ENCODE measurements around the gene FKRP.
A peak's percentile ranks its signal among the peaks of the same experiment; 100 is the strongest.
"Not testable (repeated sequence)": the region's sequence is repeated elsewhere in the genome, so short reads cannot be mapped to it uniquely, and the experiment has no call there.

FKRP gene

DNA sequence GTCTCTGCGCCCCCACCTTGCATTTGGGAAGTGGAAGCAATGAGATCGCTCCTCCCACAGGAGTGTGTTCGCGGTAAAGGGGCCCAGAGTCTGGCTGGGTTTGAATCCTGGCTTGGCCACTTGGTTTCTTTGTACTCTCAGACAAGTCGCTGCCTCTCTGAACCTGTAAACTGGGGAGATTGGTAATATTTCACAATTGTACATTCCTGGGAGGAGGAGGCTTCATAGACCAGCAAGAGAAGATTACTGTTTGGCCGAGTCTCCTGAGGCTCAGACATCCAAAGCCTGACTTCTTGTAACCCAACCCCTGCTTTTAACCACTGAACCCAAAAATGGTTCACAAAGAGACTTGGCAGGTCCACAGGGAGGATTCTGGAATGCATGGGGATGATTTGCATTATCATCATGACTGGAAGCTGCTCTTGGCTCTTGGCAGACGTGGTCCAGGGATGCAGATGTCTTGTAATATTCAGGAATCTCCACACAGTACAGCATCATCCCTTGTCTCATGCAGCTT, 14.0 kb downstream of the FKRP start:
- DNase-seq: no peak

DNA sequence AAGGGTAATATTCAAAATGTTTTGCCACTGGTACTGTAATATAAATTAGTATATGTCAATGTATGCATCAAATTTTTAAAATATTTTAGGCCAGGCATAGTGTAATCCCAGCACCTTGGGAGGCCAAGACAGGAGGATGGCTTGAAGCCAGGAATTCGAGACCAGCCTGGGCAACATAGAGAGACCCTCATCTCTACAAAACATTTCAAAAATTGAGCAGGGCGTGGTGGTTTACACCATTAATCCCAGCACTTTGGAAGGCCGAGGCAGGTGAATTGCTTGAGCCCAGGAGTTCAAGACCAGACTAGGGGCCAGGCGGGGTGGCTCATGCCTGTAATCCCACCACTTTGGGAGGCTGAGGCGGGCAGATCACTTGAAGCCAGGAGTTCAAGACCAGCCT, 14.5 kb downstream of the FKRP start:
- DNase-seq: no peak

DNA sequence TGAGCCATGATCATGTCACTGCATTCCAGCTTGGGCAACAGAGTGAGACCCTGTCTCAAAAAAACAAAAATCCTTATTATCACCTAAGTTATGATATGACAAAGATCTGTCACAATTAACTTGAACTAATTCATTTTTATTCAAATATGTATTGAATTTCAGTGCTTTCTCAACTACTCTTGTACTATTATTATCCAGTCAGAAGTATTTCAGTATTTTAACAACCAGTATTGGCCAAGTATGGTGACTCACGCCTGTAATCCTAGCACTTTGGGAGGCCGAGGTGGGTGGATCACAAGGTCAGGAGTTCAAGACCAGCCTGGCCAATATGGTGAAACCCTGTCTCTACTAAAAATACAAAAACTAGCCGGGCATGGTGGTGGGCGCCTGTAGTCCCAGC, 15.0 kb downstream of the FKRP start:
- DNase-seq: not testable (repeated sequence)

DNA sequence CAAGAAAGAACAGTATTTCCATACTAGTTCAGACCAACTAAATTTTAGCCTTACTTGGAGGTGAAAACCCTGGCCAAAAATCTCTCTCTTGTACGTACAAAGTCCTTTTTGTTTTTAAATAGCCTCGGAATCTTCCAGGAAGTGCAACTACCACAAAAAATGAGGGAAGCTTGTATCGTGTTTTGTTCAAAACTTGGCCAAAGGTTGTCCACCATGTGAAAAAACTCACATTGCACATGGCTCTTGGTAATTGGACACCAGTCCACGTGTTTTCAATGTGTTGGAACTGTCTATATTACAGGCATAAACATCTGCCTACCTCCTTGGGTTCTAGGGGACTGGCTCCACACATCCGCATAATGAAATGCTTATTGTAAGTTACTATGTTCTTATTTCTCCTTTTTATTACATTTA, 15.6 kb downstream of the FKRP start:
- DNase-seq: no peak

DNA sequence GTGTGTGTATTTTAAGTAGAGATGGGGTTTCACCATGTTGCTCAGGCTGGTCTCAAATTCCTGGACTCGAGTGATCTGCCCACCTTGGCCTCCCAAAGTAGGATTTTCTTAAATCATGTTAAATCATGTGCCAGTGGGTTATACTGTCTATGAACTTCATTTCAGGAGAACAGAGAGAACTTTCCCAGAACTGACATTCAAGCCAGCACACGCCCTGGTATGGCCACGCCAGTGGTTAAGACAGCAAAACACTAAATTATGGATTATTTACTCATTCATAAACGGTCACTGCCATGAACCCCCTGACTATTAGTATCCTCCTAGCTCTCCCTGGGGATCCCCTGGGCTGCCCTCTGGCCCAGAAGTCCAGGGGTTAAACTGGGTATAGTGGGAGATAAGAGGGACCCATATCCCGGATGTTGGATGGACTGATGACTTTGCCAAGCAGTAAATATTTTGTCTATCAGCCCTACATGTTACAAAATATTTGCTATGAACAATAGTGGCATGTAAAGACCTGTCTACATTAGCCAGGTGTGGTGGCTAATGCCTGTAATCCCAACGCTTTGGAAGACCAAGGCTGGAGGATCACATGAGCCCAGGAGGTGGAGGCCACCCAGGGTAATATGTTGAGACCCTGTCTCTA, 16.5 kb downstream of the FKRP start:
- no peak for DNase-seq

DNA sequence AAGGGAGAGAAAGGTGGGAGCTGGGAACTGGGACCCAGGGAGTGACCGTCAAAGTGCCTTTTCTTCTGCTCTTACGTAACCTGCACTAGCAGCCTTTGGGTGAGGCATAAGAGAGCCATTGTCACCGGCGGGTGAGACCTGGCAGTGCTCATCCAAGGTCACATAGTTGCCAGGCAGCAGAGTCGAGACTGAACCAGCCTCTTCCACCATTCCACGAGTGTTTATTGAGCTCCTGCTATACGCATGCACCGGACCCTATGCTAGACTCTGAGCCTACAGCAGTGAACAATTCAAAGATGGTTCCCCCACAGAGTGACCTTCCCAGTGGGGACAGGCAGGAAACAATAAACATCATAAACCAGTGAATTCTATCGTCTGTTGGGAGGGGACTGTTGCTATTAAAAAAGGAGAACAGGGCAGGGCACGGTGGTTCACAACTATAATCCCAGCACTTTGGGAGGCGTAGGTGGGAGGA, 19.0 kb downstream of the FKRP start:
- no peak for DNase-seq

DNA sequence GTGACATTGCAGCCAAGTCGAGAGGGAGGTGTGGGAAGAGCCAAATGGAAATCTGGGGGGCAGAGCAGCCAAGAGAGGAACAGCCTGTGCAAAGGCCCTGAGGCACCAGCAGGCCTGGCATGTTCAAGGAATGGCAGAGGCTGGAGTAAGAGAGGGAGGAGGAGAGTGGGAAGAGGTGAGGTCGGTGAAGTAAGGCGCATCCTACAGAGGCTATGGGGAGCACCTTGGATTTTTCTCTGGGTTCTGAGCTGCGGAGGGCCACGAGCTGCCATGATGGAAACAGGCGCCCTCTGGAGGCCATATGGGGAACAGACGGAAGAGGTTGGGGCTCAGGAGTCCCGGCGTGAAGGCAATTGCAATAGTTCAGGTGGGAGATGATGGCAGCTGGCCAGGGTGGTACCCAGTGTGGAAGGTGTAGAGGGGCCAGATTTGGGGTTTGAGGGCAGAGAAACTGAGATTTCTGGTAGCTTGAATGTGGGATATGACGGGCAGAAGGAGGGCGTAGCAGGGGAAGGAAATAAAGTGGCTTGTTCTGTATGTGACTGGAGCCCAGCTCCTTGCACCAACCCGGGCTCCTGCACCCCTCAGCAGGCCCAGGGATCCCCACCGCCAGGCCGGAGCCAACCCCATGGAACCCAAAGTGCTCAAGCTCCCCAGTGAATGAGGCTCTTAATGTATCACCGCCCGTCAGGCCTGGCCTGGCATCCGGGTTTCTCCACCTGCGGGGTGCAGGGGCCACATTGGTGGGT, 20.9 kb downstream of the FKRP start:
- no peak for DNase-seq

DNA sequence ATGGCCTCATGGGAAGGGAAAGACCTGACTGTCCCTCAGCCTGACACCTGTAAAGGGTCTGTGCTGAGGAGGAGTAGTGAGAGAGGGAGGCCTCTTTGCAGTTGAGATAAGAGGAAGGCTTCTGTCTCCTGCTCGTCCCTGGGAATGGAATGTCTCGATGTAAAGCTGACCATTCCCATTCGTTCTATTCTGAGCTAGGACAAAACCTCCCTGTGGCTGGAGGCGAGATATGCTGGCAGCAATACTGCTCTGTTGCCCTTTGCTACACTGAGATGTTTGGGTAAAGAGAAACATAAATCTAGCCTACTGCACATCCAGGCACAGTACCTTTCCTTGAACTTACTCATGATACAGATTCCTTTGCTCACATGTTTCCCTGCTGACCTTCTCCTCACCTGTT, 22.9 kb downstream of the FKRP start:
- not testable (repeated sequence) for DNase-seq

DNA sequence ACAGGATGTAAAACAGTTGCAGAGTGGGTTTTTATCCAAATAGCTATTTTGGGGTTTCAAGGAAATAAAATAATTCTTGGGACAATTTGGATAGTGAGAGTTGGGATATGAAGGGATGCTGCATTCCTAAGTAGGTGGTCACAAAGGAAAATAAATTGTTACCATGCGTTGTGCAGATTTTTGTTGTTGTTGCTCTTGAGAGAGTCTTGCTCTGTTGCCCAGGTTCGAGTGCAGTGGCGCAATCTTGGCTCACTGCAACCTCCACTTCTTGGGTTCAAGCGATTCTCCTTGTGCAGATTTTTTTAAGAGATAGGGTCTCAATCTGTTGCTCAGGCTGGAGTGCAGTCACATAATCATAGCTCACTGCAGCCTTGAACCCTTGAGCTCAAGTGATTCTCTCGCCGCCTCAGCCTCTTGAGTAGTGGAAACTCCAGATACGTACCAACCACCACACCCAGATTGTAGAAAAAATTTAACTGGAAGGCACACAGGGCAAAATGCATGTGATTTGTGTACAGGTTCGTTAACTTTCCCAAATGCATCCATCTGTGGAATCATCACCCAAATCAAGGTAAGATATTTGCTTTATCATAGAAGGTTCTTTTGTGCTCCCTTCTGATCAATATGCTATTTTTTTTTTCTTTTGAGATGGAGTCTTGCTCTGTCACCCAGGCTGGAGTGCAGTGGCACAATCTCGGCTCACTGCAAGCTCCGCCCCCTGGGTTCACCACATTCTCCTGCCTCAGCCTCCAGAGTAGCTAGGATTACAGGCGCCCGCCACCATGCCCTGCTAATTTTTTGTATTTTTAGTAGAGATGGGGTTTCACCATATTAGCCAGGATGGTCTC, 26.5 kb downstream of the FKRP start:
- DNase-seq: peak; percentile 19

DNA sequence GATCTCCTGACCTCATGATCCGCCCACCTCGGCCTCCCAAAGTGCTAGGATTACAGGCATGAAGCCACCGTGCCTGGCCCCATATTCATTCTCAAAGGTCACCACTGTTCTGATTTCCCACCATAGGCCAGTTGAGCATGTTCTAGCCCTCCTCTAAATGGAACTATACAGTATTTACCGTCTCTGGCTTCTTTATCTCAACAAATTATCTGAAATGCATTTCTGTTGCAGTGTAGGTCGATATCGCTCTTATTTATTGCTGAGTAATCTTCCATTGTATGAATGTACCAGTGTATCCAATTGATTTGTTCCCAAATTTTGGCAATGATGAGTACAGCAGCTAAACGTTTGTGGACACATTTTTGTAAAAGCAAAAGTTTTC, 27.2 kb downstream of the FKRP start:
- no peak for DNase-seq

DNA sequence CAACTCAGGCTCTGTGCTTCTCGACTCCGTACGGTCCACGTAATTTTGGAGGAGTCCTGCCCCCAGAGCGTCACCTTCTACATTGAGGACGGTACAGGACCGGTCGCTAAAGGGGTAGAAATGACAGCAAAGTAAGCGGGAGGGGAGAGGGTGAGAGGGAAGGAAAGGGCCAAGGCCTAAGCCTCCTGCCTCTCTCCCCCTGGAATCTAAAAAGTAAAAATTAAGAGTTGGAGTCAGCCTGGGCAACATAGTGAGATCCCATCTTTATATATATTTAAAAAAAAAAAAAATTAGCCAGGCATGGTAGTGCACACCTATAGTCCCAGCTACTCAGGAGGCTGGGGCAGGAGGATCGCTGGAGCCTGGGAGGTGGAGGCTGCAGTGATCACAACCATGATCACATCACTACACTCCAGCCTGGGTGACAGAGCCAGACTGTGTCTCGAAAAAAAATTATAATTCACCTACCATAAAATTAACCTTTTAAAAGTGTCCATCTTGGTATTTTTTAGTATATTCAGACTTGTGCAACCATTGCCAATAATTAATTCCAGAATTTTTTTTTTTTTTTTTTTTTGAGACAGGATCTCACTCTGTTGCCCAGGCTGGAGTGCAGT, 29.9 kb downstream of the FKRP start:
- no peak for DNase-seq

DNA sequence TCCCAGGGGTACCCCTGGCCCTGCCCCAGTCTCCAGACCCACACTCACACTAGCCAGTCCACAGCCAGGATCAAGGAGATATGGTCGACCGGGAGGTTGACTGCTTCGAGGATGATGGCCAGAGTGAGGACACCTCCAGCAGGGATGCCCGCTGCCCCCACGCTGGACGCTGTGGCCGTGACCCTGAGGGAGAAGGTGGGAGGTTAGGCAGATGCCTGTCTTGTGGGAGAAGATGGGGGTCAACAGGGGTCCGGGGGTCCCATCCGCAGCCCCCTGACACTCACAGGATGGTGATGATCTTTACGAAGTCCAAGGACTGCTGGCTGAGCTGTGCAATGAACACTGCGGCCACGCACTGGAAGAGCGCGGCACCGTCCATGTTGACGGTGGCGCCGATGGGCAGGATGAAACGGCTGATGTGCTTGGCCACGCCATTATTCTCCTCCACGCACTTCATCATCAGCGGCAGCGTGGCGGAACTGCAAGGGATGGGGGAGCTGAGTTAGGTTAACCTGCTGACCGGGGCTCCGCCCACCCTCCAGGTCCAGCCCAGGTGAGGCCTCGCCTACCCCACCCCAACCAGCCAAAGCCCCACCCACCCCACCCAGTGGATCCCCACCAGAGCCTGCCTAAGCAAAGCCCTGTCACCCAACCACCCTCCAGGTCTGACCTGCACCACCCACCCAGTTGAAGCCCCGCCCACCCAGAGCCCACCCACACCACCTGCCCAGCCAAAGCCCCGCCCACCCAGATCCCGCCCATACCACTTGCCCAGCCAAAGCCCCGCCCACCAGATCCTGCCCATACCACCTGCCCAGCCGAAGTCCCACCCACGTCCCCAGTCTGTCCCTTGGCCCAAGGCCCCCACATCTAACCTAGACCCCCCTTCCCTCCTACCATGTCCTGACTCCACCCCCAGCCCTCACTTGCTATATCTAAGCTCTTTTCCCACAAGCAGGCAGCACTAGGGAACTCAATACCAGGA, 31.4 kb downstream of the FKRP start:
- DNase-seq: no peak

DNA sequence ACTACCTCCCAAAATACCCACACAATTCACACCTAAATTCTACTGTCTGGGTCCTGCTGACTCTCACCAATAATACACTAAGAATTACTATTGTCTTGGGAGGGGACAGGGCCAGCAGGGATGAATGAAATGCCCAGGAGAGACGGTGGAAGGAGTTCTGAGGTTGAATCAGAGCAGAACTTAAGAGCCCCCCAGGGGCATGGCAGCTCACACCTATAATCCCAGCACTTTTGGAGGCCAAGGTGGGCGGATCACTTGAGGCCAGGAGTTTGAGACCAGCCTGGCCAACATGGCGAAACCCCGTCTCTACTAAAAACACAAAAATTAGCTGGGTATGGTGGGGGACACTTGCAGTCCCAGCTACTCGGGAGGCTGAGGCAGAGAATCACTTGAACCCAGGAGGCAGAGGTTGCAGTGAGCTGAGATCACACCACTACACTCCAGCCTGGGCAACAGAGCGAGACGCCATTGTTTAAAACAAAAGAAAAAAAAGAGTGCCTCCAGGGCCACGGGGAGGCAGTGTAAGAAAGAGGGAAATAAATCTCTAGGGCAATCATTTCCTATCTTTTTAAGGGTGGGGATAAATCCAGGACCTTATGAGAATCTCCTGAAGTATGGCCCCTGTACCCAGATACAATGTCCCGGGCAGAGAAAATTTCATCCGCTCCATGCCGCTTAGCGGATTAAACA, 32.2 kb downstream of the FKRP start:
- not testable (repeated sequence) for DNase-seq

DNA sequence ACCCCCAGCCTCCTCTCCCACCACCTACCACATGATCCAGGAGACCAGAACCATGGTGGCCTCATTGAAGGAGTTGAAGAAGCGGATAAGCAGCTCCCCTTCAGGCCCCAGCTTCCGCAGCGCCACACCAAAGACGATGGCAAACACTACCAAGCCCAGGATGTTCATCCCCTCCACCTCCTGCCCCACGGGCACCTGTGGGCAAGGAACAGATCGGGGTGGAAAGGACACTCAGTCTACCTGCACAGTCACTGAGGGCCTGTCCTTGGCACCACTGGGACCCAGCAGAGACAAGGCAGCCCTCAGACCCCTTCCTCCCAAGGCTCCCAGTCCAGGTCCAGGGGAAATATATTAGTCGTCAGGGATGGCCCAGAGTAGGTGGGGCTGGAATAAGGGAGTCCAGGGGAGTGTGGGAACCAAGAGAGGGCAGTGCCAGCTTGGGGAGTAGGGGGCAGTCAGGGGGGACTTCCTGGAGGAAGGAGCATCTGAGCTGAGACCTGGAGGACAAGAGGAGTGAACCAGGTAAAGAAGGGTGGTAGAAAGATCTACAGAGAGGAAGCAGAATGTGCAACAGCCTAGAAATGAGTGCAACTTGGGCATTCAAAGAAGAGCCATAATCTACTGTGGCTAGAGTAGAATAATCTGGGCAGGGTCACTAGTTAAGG, 36.6 kb downstream of the FKRP start:
- DNase-seq: no peak

DNA sequence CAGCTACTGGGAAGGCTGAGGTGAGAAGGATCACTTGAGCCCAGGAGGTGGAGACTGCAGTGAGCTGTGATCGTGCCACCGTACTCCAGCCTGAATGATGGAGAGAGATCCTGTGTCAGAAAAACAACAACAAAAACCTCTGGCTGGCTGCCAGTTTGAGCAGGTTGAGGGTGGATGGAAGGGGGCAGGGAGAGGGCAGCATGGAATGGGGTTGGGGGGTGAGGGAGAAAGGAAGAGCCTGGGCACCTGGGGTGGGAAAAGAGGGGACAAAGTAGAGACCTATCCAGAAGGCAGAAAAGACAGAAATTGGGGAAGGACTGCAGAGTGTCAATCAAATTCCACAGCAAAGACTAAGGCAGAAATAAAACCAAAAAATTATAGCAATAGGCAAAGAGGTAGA, 37.8 kb downstream of the FKRP start:
- DNase-seq: peak; percentile 82

DNA sequence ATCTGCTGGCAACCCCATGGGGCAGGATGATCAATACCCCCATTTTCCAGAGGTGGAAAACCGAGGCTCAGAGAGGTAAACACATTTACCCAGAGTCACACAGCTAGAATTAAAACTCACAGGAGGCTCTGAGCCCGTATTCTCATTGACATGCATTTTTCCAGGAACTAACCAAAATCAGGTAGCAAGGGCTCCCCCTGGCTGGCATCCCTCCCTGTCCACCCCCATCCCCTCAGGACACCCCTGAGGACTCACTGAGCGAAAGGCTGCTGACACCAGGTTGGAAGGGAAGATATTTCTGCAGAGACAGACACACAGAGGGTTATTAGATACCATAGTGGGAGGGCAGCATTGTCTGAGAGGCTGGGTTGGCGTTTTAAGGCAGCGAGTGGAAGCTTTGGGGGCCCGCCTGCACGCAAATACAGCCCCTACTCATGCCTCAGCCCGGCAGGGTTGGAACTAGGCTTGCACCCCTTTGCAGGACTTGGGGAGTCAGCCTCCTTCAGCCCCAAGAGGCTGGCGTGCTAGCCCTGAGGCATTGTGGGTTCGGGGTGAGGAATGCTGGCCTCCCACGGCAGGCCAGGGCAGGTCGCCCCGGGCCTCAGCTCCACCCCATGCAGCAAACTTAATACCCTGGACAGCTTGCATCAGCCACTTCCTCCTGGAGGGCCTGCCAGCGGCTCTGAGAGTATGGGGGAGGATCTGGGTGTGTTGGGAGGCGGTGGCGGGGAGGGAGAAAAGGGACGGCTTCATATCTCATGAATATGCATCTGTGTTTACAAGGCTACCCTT, 38.6 kb downstream of the FKRP start:
- DNase-seq: peak; percentile 76

DNA sequence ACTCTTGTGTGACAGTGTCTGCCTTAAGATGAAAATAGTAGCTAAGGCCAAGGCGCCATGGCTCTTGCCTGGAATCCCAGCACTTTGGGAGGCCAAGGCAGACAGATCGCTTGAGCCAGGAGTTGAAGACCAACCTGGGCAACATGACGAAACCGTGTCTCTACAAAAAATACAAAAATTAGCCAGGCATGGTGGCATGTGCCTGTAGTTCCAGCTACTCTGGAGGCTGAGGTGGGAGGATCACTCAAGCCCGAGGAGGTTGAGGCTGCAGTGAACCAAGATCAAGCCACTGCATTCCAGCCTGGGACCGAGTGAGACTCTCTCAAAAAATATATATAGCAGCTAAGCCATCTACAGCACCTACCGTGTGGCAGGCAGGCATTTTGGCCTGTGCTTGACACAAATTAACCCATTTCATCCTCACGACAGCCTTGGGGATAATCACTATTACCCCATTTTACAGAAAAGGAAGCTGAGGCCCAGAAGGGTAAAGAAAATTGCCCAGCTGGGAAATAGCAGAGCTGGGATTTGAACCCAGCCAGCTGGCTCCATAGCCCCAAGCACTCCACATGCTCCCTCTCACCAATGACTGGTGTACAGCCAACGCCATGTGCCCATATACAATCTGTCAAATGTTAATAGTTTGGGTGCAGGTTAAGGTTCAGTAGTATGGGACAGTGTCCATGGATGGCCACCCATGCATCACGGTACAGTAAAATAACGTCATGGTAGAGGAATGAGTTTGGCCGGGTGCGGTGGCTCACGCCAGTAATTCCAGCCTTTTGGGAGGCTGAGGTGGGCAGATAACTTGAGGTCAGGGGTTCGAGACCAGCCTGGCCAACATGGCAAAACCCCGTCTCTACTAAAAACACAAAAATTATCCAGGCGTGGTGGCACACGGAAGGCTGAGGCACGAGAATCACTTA, 39.5 kb downstream of the FKRP start:
- DNase-seq: no peak

DNA sequence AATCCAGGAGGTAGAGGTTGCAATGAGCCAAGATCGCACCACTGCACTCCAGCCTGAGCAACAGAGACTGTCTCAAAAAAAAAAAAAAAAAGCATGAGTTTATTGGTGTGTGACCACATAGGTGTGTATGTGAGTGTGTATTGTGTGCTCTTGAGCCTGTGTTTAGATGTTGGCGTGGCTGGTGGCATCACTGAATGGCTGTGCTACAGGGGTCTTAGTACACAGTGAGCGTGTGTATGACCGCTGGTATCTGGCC, 40.1 kb downstream of the FKRP start:
- no peak for DNase-seq
